CD4-positive, alpha-beta T cell treated with Interleukin-21 for 1 hour (primary cell): ENCODE results near the gene ZNF727.
"Not testable (repeated sequence)": the region's sequence is repeated elsewhere in the genome, so short reads cannot be mapped to it uniquely, and the experiment has no call there.

Source experiments
- DNase-seq: peaks from one replicate; pipeline ENCODE4 v3.0.0-alpha.2; 2020

The ZNF727 gene

DNA sequence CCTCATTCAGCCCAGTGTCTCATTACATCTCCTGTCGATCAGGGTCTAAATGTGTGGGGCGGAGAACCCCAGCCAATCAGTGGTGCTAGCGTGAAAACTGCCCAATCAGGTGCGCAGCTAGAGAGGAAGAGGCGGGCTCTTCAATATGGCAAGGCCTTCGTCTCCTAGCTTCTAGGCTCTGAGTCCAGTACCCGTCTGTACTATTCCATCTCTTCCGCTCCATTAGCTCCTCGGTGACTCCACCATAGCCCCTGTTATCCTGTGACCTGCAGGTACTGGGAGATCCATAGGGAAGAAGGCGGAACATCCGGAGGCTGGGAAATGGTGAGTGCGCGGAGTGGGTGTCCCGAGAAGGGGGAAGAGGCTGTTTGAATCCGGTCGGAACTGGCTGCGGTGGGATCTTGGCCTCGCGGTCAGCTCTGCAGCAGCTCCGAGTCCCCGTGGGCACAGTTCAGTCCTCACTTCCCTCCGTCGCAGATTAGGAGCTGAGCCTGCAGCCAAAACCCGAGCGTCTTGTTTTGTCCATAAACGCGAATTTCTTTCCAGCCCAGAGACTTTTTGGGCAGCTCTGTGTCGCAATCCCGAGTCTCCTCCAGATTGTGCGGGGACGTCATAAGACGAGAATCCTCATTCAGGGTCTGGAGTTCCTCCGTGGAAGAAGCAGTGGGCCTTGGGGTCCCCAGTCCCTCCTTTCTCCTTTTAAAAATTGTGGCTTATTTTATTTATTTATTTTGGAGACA is at the start of gene ZNF727:
TSS of gene ZNF727 (plus strand) at position 134 of the 740 bp plus-strand sequence. CDS start at position 322, 188 bp downstream.
- DNase-seq = peak; percentile 13

DNA sequence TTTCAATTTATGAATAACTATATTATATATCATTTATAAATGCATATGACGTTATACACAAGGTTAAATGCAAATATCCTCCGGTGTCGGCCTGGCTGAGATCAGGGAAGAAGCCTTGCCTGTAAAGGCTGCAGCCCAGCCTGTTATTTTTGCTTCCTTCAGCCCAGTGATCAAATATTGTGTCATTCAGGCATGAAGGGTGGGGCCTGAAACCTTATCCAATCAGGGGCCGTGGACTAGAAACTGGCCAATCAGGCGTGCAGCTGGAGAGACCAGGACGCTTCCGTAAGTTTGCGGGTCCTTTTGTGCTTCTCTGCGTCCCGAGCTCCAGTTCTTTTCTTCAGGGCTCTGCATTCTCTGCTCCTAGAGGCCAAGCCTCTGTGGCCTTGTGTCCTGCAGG is 46.7 kb upstream of the ZNF727 start, which contains the start of gene ZNF722:
TSS of gene ZNF722 (plus strand) at position 301 of the 400 bp plus-strand sequence. CDS start 113 bp downstream, outside the sequence.
- DNase-seq = no peak

DNA sequence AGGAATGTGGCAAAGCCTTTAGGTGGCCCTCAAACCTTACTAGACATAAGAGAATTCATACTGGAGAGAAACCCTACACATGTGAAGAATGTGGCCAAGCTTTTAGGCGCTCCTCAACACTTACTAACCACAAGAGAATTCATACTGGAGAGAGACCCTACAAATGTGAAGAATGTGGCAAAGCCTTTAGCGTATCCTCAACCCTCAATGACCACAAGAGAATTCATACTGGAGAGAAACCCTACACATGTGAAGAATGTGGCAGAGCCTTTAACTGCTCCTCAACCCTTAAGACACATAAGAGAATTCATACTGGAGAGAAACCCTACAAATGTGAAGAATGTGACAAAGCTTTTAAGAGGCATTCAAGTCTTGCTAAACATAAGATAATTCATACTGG is 29.7 kb upstream of the ZNF727 start:
- DNase-seq = not testable (repeated sequence)

DNA sequence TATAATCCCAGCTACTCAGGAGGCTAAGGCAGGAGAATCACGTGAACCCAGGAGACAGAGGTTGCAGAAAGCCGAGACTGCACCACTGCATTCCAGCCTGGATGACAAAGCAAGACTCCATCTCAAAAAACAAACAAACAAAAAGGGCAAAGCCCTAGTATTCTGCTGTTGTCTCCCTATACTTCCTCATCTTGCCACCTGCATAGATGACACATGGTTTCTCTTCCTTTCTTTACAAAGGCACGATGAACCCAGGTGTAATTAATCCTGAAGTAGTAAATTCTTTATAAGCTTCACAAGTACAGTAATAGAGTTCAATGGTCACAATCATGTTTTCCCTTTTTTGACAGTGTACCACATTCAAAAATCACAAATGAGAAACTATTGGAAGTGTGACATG is 9.8 kb upstream of the ZNF727 start:
- no peak for DNase-seq

- no peak for DNase-seq
Measured at GRCh38 chr7:64037095-64037494, 8.1 kb upstream of the ZNF727 start.

DNA sequence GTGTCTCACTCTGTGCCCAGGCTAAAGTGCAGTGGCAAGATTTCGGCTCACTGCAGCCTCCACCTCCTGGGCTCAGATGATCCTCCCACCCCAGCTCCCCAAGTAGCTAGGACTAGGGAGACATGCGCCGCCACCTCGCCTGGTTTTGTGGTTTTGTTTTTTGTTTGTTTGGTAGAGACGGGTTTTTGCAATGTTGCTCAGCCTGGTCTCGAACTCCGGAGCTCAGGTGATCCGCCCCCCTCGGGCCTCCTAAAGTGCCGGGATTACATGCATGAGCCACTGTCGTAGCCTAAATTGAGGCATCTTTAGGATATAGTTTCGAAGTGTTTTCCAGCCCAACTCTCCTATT is 781 bp downstream of the ZNF727 start:
- DNase-seq = no peak

- not testable (repeated sequence) for DNase-seq
Measured at GRCh38 chr7:64077837-64078698, 32.8 kb downstream of the ZNF727 start.

GRCh38 chr7:64078699-64078994 is 33.4 kb downstream of the ZNF727 start:
- DNase-seq = no peak

DNA sequence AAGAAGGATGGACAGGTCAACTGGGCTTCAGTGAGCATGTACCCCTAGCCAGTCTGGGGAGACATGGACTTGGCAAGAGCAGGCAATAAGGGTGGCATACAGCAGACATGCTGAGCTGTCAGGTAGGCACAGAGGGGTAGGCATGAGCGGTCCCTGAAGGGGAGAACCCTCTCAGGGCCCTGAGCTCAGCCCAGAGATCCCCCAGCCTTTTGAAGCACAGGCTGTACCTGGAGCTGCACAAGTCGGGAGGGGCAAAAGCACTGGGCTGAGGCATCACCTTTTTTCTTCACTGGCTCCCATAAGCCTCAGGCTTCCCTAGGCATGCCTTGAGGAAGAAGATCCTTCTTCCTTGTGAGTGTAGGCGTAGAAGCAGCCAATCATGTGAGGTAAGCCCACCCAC is 42.3 kb downstream of the ZNF727 start:
- DNase-seq = no peak

- DNase-seq = not testable (repeated sequence)
Measured at GRCh38 chr7:64088863-64089262, 43.6 kb downstream of the ZNF727 start.
